Left lung (tissue), 10 donors: Measurements from ENCODE around the gene TCAP. TPM values are rescaled to one million over a fixed set of nuclear protein-coding genes. Genes with fewer than 3 reads are reported as not detected.
"Not testable (repeated sequence)": the region's sequence is repeated elsewhere in the genome, so short reads cannot be mapped to it uniquely, and the experiment has no call there.

Experiments used
- ATAC-seq: fragments of 200-7000 bp; cut with Tn5 transposase; one replicate; pipeline ENCODE4 v1.9.1; 2020; ENCODE audit warnings: moderate library complexity
- DNase-seq, 4 donors: peaks; one replicate each; pipeline ENCODE4 v3.0.0-alpha.2; 2013 to 2020
- H3K27ac ChIP-seq, 2 donors: fragments of 200-600 bp; sonication (generic) in 1 of 2; one replicate each; pipeline versions ENCODE4 v1.5.0 to v1.8.0; 2020 to 2021
- H3K27me3 ChIP-seq, 2 donors: fragments of 200-600 bp; sonication (generic) in 1 of 2; one replicate each; pipeline versions ENCODE4 v1.5.0 to v1.8.0; 2020 to 2021
- H3K36me3 ChIP-seq, 2 donors: fragments of 200-600 bp; sonication (generic) in 1 of 2; one replicate each; pipeline versions ENCODE4 v1.5.0 to v1.8.0; 2020 to 2021
- H3K4me1 ChIP-seq, 2 donors: fragments of 200-600 bp; one replicate each; pipeline ENCODE4 v1.8.0; 2021
- H3K4me3 ChIP-seq, 2 donors: fragments of 200-600 bp; sonication (generic) in 1 of 2; one replicate each; pipeline versions ENCODE4 v1.5.0 to v1.8.0; 2020 to 2021; ENCODE audit warnings: mild to moderate bottlenecking in 1 of 2
- H3K9me3 ChIP-seq, 2 donors: fragments of 200-600 bp; sonication (generic) in 1 of 2; one replicate each; pipeline versions ENCODE4 v1.5.0 to v1.8.0; 2020 to 2021
- intact Hi-C, 2 donors: fragments of 100-400 bp; cut with DNase I; formaldehyde crosslinking; loops; one replicate each; pipeline versions ENCODE4 v1.11.2 to v1.14.2; 2022
- polyA plus RNA-seq, 6 donors: library from polyadenylated mRNA; unstranded; fragments of 120-200 nt; gene quantifications; one replicate each; pipeline ENCODE4 v1.2.1, GENCODE V29; 2013; ENCODE audit not compliant: insufficient read length in 6 of 6
- total RNA-seq, 2 donors: library from RNA; stranded (reverse); fragmentation: NEBNext Ultra II Directional; extraction: Animal tissue kit (Norgen Biotek cat#: 25700); gene quantifications; one replicate each; pipeline ENCODE4 v1.2.1, GENCODE V29; 2021
- TF ChIP-seq, protein P1 (sequence below), 2 donors: fragments of 200-600 bp; sonication (generic) in 1 of 2; IDR thresholded peaks; one replicate each; pipeline versions ENCODE4 v1.5.0 to v1.8.0; 2021; ENCODE audit warnings: antibody characterized with exemption in 2 of 2
- donor health status: DM: no; HTN: yes; CAD: no.
- donor health status: DM: no; HTN: no; CAD: no.

Gene TCAP
- total and polyA plus RNA-seq, 8 donors: 1.3 to 2.6 (median 1.8) TPM

DNA sequence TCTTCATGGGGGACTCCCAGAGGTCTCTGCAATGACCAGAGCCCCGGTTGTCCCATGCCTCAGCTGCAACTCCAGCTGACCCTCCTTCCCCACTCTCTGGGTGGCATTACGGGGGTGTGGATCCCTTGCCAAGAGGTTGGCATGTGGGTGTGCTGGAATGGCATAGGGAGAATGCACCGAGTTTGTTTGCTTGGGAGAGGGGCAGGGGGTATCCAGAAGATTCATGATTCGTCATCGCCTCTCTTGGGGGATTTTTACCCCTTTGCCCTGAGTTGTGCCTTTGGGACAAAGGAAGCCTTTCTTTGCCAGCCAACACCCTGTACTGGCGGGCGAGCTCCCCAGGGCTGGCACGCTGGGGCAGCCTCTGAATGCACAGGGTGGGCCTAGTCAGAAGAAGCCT is 41.2 kb downstream of the TCAP start:
- intact Hi-C loops: no loop called here
- peaks cover 16 to 29% of the 10 kb centered on the region in 2 donors for H3K4me1 ChIP-seq
- peak overlapping the region; percentile 66 for H3K27ac ChIP-seq
- no peaks in the 10 kb centered on the region for H3K9me3 ChIP-seq
- H3K36me3 ChIP-seq: peaks cover 0 to 42% of the 10 kb centered on the region in 2 donors
- ATAC-seq (no peak), DNase-seq (peak in 1 of 4 donors; percentile 29)
- TF ChIP-seq, protein P1, sequence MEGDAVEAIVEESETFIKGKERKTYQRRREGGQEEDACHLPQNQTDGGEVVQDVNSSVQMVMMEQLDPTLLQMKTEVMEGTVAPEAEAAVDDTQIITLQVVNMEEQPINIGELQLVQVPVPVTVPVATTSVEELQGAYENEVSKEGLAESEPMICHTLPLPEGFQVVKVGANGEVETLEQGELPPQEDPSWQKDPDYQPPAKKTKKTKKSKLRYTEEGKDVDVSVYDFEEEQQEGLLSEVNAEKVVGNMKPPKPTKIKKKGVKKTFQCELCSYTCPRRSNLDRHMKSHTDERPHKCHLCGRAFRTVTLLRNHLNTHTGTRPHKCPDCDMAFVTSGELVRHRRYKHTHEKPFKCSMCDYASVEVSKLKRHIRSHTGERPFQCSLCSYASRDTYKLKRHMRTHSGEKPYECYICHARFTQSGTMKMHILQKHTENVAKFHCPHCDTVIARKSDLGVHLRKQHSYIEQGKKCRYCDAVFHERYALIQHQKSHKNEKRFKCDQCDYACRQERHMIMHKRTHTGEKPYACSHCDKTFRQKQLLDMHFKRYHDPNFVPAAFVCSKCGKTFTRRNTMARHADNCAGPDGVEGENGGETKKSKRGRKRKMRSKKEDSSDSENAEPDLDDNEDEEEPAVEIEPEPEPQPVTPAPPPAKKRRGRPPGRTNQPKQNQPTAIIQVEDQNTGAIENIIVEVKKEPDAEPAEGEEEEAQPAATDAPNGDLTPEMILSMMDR (IDR thresholded peaks at IDR 0.05): no peak
- no peak overlapping the region for H3K4me3 ChIP-seq
- H3K27me3 ChIP-seq: peaks cover 0 to 7% of the 10 kb centered on the region in 2 donors

DNA sequence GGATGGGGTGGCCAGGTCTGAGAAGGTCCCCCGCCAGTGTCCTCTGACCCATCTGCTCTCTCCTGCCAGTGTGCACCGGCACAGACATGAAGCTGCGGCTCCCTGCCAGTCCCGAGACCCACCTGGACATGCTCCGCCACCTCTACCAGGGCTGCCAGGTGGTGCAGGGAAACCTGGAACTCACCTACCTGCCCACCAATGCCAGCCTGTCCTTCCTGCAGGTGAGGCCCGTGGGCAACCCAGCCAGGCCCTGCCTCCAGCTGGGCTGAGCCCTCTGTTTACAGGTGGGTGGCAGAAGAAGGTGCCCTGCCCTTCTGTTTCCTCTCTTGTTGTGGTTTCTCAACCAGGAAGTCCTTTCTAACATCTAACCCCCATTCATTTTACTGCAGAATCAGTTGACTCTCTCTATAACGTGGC is 41.8 kb downstream of the TCAP start:
- intact Hi-C loops: no loop called here
- DNase-seq: peak in 1 of 4 donors; percentile 64
- TF ChIP-seq, protein P1 (IDR thresholded peaks at IDR 0.05): no peak
- no peak for ATAC-seq
- Histone ChIP-seq H3K36me3 (peaks cover 0 to 46% of the 10 kb centered on the region in 2 donors), H3K9me3 (no peaks in the 10 kb centered on the region), H3K4me3 (no peak overlapping the region), H3K27ac (peak overlapping the region in 1 of 2 donors; percentile 66), H3K27me3 (peaks cover 0 to 2% of the 10 kb centered on the region in 2 donors), H3K4me1 (peaks cover 11 to 26% of the 10 kb centered on the region in 2 donors)

DNA sequence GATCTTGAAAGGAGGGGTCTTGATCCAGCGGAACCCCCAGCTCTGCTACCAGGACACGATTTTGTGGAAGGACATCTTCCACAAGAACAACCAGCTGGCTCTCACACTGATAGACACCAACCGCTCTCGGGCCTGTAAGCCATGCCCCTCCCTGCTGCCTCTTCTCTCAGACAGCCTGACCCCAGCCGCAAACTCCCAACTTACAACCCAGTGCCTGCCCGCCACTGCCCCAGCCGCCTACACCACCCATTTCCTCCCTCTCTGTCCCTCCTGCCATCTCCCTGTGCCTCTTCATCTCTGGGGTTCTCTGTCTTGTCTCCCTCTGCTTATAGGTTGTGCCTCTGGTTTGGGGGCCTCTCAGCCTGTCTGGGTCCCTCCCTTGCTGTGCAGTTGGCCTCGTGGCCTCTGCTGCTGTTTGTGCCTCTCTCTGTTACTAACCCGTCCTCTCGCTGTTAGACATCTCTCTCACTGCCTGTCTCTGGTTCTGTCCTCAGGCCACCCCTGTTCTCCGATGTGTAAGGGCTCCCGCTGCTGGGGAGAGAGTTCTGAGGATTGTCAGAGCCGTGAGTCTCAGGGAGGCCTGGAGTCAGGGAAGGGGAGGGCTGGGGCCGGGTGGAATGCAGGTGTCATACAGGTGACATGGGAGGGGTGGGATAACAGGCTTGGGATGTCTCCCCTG is 44.3 kb downstream of the TCAP start:
- Histone ChIP-seq H3K4me3 (no peak overlapping the region), H3K27ac (no peak overlapping the region), H3K9me3 (no peaks in the 10 kb centered on the region), H3K36me3 (peaks cover 0 to 55% of the 10 kb centered on the region in 2 donors), H3K4me1 (peaks cover 7 to 9% of the 10 kb centered on the region in 2 donors), H3K27me3 (no peaks in the 10 kb centered on the region)
- ATAC-seq: no peak
- TF ChIP-seq, protein P1 (IDR thresholded peaks at IDR 0.05): no peak
- intact Hi-C loops: no loop called here
- DNase-seq: peak in 1 of 4 donors; percentile 59

DNA sequence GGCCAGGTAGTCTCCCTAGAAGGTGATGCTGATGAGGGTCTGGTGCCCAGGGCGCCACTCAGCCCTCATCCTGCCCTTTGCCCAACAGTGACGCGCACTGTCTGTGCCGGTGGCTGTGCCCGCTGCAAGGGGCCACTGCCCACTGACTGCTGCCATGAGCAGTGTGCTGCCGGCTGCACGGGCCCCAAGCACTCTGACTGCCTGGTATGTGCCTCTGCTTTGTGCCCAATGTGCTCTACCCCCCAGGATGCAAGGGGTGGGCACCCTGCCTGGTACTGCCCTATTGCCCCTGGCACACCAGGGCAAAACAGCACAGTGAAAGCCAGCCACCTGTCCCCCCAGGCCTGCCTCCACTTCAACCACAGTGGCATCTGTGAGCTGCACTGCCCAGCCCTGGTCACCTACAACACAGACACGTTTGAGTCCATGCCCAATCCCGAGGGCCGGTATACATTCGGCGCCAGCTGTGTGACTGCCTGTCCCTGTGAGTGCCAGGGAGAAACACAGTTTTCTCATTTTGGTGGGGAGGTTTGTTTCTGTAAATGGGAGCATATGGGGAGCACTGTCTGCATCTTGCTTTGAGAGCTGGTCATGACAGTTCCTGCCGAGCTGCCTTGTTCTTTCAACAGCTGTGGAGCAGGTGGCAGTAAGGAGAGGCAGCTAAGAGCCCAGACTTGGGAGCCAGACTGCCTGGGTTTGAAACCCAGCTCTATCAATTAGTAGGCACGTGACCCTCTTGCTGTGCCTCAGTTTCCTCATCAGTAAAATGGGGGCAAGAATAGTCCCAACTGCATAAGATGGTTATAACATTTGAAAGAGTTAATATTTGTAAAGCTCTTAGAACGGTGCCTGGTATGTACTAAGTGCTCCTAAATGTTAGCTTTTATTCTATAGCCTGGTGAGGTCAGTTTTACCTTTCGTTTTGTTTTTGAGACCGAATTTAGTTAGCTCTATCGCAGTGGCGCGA is 45.1 kb downstream of the TCAP start:
- H3K27ac ChIP-seq: no peak overlapping the region
- no peak for ATAC-seq
- H3K4me3 ChIP-seq: no peak overlapping the region
- DNase-seq: peak in 1 of 4 donors; percentile 67
- no peaks in the 10 kb centered on the region for H3K27me3 ChIP-seq
- peaks cover 2 to 3% of the 10 kb centered on the region in 2 donors for H3K4me1 ChIP-seq
- intact Hi-C loops: no loop called here
- TF ChIP-seq, protein P1 (IDR thresholded peaks at IDR 0.05): no peak
- peaks cover 0 to 60% of the 10 kb centered on the region in 2 donors for H3K36me3 ChIP-seq
- H3K9me3 ChIP-seq: no peaks in the 10 kb centered on the region

DNA sequence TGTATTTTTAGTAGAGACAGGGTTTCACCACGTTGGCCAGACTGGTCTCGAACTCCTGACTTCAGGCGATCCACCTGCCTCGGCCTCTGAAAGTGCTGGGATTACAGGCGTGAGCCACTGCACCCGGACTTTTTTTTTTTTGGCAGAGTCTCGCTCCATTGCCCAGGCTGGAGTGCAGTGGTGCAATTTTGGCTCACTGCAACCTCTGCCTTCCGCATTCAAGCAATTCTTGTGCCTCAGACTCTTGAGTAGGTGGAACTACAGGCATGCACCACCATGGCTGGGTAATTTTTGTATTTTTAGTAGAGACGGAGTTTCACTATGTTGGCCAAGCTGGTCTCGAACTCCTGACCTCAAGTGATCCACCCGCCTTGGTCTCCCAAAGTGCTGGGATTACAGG is 45.9 kb downstream of the TCAP start:
- H3K4me3 ChIP-seq, H3K9me3 ChIP-seq, H3K27me3 ChIP-seq, intact Hi-C loops, ATAC-seq, H3K4me1 ChIP-seq, H3K27ac ChIP-seq: not testable (repeated sequence)
- H3K36me3 ChIP-seq: peaks cover 0 to 67% of the 10 kb centered on the region in 2 donors
- DNase-seq: peak in 1 of 4 donors; percentile 8
